ENCODE results near the gene RERE. TPM values are rescaled to one million over a fixed set of nuclear protein-coding genes. Genes with fewer than 3 reads are reported as not detected.
A peak's percentile ranks its signal among the peaks of the same experiment; 100 is the strongest.
"Not testable (repeated sequence)": the region's sequence is repeated elsewhere in the genome, so short reads cannot be mapped to it uniquely, and the experiment has no call there.

RERE gene
- total RNA-seq, 1 experiment from 2014 or later: 20.0 TPM

- in situ Hi-C loops (cut with HindIII; ENCODE audit: low pct_unique_long_range_greater_than_20kb, low sequenced_read_pairs): no loop called here
- no peak for DNase-seq (ENCODE audit: low read depth, low spot score)
Observed at GRCh38 chr1:8846263-8846662, 28.8 kb upstream of the RERE start.

DNA sequence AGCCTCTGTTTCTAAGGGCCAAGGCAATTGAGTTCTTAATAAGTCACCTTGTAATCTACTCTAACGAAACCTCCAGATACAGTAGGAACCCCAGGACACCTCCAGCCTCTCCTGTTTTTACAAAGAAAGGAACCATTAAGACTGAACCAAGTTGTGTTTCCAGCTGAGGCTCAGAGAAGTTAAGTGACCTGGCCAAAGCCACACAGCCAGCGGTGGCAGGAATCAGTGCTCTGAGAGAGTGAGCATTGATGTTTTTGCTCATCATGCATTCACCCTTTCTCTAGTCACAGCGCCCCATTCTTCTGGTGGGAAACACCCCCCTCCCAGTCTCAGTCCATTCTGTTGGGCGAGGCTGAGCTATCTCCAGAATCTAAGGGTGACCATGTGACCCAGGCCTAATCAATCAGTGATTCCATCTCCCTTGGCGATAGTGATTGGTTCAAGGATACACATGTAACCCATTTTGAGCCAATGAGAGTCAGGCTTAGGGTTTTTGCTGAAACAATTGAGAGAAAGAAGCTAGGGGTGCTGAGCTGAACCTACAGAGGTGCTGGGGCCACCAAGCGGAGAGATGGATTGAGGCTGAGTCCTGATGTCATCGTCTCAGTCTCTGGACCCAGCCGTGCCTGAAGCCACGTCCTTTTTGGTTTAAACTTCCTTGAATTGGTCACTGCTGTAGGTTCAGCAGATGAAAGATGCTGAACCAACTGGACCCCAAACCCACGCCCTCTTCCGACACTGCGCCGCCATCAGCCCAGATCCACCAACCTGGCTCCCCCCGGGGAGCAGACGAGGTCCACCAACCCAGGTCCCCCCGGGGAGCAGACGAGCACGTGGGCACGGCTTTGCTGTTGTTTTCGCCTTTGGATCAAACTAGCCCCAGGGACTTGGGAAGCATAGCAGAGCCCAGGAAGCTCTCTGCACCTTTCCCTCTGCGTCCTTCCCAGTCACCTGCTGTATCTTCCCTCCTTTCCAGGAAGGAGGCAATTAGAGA lies 28.0 kb upstream of the RERE start:
- DNase-seq (ENCODE audit: low read depth, low spot score): no peak
- in situ Hi-C loops (cut with HindIII; ENCODE audit: low pct_unique_long_range_greater_than_20kb, low sequenced_read_pairs): no loop called here

GRCh38 chr1:8844501-8845006 lies 27.1 kb upstream of the RERE start:
- in situ Hi-C loops (cut with HindIII; ENCODE audit: low pct_unique_long_range_greater_than_20kb, low sequenced_read_pairs): no loop called here
- DNase-seq (ENCODE audit: low read depth, low spot score): peak; percentile 49

- DNase-seq (ENCODE audit: low read depth, low spot score): no peak
- in situ Hi-C loops (cut with HindIII; ENCODE audit: low pct_unique_long_range_greater_than_20kb, low sequenced_read_pairs): no loop called here
Observed at GRCh38 chr1:8841395-8841794, 24.0 kb upstream of the RERE start.

- DNase-seq (ENCODE audit: low read depth, low spot score): no peak
- in situ Hi-C loops (cut with HindIII; ENCODE audit: low pct_unique_long_range_greater_than_20kb, low sequenced_read_pairs): no loop called here
Observed at GRCh38 chr1:8839990-8840389, 22.6 kb upstream of the RERE start.

DNA sequence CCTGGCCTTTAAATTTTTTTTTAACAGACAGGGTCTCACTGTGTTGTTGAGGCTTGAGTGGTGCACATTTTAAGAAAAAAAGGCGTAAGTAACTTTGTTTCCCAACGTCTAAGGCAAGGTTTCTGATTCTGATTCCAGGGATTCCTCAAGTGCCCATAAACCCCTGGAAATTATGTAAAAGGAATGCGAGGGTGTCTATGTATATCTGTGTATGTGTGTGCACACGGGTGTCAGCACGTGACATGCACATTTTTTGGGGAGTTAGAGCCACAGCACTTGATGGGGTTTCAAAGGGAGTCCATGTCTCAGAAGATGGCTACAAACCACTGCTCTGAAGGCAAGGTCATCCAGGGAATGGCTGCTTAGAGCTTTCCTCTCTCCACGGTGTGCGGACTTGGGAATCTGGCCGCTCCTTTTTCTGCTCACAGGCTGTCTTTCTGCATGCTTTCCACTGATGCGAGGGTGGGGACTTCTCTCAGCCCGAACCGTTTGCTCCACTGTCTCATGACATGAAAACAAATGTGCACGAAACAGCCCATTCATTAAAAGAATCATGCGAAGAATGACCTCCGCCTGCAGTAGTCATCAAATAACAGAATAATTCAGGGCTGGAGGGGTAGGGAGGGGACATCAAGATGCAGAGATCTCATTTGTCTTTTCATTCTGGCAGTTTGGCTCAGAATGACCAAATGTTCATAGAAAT lies 18.7 kb upstream of the RERE start:
- in situ Hi-C loops (cut with HindIII; ENCODE audit: low pct_unique_long_range_greater_than_20kb, low sequenced_read_pairs): no loop called here
- peak; percentile 70 for DNase-seq (ENCODE audit: low read depth, low spot score)

DNA sequence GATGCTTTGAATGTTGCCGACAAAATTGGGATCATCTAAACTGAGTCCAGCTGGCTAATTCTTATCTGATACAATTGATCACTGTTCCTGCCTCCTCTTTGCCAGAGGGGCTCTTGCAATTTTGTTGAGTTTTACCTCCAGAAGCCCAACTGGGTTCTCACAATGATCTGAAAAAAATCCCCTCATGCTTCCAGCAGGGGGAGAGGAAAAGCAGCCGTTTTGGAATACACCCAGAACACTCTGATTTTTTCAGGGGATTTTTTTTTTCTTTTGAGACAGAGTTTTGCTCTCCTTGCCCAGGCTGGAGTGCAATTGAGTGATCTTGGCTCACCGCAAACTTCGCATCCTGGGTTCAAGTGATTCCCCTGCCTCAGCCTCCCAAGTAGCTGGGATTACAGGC lies 13.9 kb upstream of the RERE start:
- DNase-seq (ENCODE audit: low read depth, low spot score): peak; percentile 38

GRCh38 chr1:8830732-8831131 lies 13.3 kb upstream of the RERE start:
- DNase-seq (ENCODE audit: low read depth, low spot score); in situ Hi-C loops (cut with HindIII; ENCODE audit: low pct_unique_long_range_greater_than_20kb, low sequenced_read_pairs): not testable (repeated sequence)

More for the DNA sequence above, 13.9 kb upstream of the RERE start:
- in situ Hi-C loops (cut with HindIII; ENCODE audit: low pct_unique_long_range_greater_than_20kb, low sequenced_read_pairs): no loop called here

DNA sequence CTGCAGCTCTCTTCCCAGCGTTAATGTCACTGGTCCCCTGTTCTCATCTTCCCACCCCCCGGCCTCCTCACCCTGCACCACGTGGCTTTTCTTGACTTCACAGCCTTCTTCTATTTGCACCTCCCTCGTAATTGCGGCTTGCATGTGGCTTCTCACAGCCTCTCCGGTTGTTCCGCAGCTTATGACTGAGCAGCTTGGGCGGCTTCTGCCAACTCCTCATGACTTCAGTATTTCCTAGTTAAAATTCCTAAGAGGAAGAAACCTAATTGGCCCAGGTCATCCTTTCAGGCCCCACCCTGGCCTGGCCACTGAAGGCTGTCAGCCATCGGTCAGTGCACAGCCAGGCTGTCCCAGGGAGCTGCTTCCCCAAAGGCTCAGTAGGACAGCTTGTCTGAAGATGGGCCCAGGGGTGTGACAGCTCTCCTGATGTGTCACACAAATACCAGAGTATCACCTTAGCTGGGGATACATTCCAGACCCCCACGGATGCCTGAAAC lies 8.6 kb upstream of the RERE start:
- no peak for DNase-seq (ENCODE audit: low read depth, low spot score)
- in situ Hi-C loops (cut with HindIII; ENCODE audit: low pct_unique_long_range_greater_than_20kb, low sequenced_read_pairs): no loop called here

DNA sequence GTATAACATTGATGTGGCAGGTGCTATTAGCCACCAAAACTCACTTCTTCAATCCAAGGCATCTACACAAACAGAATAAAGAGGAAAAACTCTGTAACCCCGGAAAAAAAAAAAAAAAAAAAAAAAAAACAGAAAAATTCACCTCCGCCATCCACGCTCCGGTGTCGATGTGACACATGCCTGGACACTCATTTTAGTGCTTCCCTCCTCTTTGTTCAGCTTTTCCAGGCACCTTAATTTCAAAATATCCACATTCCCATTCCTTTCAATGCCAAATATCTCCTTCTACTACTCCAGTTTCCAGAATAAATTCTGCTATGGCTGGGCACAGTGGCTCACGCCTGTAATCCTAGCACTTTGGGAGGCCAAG lies 5.8 kb upstream of the RERE start:
- in situ Hi-C loops (cut with HindIII; ENCODE audit: low pct_unique_long_range_greater_than_20kb, low sequenced_read_pairs): no loop called here
- DNase-seq (ENCODE audit: low read depth, low spot score): no peak

DNA sequence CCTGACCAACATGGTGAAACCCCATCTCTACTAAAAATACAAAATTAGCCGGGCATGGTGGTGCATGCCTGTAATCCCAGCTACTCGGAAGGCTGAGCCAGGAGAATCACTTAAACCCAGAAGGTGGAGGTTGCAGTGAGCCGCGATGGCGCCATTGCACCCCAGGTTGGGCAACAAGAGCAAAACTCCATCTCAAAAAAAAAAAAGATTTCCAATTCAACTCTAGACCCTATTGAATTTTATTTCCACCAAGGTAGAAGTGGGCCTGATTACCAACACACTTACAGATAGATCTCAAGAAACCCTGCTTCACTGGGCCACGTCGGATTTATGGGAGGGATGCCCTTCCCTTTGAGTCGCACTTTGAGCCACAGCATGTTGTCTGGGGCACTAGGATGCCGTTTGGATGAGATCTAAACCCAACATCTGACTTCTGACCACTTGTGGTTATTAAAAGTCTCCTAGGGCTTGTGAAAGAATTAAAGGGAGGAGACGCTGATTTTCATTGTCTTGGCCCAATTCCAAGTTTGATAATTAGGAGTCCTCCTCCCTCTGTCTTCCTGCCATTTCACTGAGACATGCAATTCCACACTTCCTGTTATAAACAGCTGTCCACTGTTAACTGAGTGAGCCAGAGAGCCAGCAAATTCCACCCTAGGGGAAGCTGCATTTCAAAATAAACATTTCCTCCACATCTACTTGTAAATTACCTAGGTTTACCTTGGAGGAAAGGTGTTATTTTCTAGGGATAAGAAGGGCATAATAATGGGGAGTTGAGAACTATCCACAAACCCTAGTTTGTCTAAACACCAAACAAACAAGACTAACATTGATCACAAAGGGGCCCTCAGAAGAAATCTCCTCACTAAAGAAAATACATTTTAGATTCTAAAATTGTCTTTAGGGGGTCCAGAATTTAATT lies 5.2 kb upstream of the RERE start:
- in situ Hi-C loops (cut with HindIII; ENCODE audit: low pct_unique_long_range_greater_than_20kb, low sequenced_read_pairs): no loop called here
- peak; percentile 69 for DNase-seq (ENCODE audit: low read depth, low spot score)

GRCh38 chr1:8821084-8821483 lies 3.6 kb upstream of the RERE start:
- in situ Hi-C loops (cut with HindIII; ENCODE audit: low pct_unique_long_range_greater_than_20kb, low sequenced_read_pairs): no loop called here

GRCh38 chr1:8818789-8819188 lies 1.3 kb upstream of the RERE start:
- in situ Hi-C loops (cut with HindIII; ENCODE audit: low pct_unique_long_range_greater_than_20kb, low sequenced_read_pairs); DNase-seq (ENCODE audit: low read depth, low spot score): not testable (repeated sequence)

More at GRCh38 chr1:8821084-8821483, 3.6 kb upstream of the RERE start:
- no peak for DNase-seq (ENCODE audit: low read depth, low spot score)

DNA sequence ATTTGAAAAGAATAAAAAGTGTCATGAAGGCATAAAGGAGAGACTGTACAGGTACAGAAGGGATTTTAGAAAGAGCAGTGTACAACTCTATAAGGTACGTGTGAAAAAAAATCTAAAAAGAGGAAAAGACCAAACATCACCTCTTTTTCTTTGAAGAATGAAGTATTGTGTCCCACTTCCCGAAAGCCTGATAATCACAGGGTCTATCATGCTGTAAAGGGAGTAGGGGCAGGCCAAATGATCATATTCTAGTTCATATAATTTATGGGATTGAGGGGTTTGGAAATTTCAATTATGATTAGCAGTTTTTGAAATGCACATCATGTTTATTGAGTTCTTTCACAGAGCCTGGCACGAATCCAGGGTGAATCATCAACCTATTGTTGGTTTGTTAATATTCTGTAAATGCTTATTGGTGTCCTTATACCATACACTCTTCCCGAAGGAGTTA lies 910 bp upstream of the RERE start:
- in situ Hi-C loops (cut with HindIII; ENCODE audit: low pct_unique_long_range_greater_than_20kb, low sequenced_read_pairs): no loop called here
- DNase-seq (ENCODE audit: low read depth, low spot score): peak; percentile 40

- DNase-seq (ENCODE audit: low read depth, low spot score): no peak
- in situ Hi-C loops (cut with HindIII; ENCODE audit: low pct_unique_long_range_greater_than_20kb, low sequenced_read_pairs): no loop called here
Observed at GRCh38 chr1:8816831-8817411, 519 bp downstream of the RERE start.

DNA sequence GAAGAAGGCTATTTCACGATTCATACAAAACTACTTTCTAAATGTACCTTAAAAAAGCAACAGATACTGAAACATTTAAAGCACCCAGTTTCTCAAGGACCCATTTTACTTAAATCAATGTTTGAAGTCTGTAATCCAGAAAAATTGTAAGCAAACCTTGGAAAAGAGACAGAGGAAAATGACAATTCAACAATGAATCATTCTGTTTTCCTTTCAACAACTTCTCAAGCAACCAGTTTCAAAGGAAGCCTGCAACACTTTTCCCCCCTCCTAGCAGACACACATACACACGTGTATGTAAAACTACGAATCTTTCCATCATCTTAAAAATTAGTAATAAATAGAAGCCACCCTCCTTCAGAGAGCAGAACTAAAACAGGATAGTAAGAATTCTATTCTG lies 1.2 kb downstream of the RERE start:
- in situ Hi-C loops (cut with HindIII; ENCODE audit: low pct_unique_long_range_greater_than_20kb, low sequenced_read_pairs): no loop called here
- DNase-seq (ENCODE audit: low read depth, low spot score): peak; percentile 14

GRCh38 chr1:8815582-8816151 lies 1.8 kb downstream of the RERE start:
- peak; percentile 58 for DNase-seq (ENCODE audit: low read depth, low spot score)
- in situ Hi-C loops (cut with HindIII; ENCODE audit: low pct_unique_long_range_greater_than_20kb, low sequenced_read_pairs): no loop called here
